NB4 (cell line): ENCODE results near the gene AIG1.

Experiments
- DNase-seq: peaks from one replicate; pipeline ENCODE4 v3.0.0; 2010; ENCODE audit warnings: low read depth
- H3K4me3 ChIP-seq: one replicate; pipeline ENCODE4 v1.5.1; 2011; ENCODE audit warnings: mild to moderate bottlenecking, low read depth, low read length, moderate library complexity
- MYC ChIP-seq: IDR thresholded peaks from 2 replicates; pipeline ENCODE4 v1.6.1; 2011; ENCODE audit warnings: low read depth, low read length
- POLR2A ChIP-seq: IDR thresholded peaks from 2 replicates; pipeline ENCODE4 v1.6.1; 2011; ENCODE audit warnings: mild to moderate bottlenecking; ENCODE audit not compliant: insufficient read length; ENCODE audit errors: extremely low read depth
- TF ChIP-seq, protein P1 (sequence below): IDR thresholded peaks from one replicate; pipeline ENCODE4 v1.5.1; 2012; ENCODE audit warnings: low read depth, low read length
- TF ChIP-seq, protein P2 (sequence below): IDR thresholded peaks from 2 replicates; pipeline ENCODE4 v1.6.1; 2011; ENCODE audit warnings: low read depth, low read length

Gene AIG1

DNA sequence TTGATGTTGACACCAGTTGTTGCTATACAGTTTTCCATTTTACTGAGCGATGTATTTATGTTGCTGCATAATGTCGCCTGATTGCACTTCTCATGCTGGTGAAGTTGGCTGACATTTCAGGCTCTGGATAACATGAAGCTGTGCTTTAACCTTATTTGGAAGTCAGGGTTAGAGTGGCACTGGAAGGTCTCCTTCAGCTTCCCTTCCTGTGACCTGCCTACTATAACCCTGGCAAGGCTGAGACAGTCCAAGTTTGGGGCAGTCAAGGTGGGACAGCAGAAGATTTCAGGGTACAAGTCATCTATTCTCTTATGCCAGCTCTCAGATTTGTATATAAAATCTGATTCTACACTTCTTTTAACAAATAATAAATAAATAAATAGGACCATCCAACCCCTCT is 127.6 kb downstream of the AIG1 start:
- no peak for DNase-seq
- TF ChIP-seq MYC: no peak
- TF ChIP-seq, protein P1, sequence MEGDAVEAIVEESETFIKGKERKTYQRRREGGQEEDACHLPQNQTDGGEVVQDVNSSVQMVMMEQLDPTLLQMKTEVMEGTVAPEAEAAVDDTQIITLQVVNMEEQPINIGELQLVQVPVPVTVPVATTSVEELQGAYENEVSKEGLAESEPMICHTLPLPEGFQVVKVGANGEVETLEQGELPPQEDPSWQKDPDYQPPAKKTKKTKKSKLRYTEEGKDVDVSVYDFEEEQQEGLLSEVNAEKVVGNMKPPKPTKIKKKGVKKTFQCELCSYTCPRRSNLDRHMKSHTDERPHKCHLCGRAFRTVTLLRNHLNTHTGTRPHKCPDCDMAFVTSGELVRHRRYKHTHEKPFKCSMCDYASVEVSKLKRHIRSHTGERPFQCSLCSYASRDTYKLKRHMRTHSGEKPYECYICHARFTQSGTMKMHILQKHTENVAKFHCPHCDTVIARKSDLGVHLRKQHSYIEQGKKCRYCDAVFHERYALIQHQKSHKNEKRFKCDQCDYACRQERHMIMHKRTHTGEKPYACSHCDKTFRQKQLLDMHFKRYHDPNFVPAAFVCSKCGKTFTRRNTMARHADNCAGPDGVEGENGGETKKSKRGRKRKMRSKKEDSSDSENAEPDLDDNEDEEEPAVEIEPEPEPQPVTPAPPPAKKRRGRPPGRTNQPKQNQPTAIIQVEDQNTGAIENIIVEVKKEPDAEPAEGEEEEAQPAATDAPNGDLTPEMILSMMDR: no peak
- TF ChIP-seq, protein P2, sequence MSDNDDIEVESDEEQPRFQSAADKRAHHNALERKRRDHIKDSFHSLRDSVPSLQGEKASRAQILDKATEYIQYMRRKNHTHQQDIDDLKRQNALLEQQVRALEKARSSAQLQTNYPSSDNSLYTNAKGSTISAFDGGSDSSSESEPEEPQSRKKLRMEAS: no peak
- TF ChIP-seq POLR2A: no peak
- H3K4me3 ChIP-seq: no peak overlapping the region

DNA sequence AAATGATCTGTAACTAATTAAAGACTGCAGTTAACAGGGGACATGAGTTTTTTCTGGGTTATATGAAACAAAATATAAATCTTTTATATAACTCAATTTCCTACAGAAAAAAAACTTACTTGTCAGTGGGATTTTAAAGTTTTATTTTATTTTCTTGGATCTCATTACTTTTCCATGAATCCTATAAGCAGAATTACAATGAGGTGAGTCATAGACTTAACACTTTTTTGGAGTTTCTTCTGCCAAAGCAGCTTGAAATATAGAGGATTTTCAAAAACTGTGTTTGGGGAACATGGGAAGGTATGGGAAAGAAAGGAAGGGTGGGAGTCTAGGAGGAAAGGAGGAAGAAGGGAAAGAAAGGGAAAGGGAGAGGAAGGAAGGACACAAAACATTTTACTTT is 130.7 kb downstream of the AIG1 start:
- no peak overlapping the region for H3K4me3 ChIP-seq
- no peak for DNase-seq
- TF ChIP-seq, protein P1: no peak
- TF ChIP-seq, protein P2: no peak
- no peak for TF ChIP-seq POLR2A
- no peak for TF ChIP-seq MYC

DNA sequence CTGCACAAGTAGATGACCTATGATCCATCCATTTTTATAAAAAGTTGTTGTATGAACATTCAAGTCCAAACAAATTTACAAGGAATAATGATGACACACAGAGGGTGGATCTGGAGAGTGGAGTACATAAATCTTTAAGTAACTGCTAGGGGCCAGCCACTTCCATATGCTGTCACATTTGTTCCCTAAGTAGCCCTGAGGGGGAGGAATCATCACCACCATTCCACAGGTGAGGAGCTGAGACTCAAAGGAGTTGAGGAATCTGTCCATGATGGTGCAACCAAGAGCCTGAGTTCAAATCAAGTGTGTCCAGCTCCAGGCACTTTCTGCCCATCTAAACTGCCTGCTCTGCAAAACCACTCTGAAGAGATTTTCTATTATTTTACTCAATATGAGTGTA is 132.1 kb downstream of the AIG1 start:
- no peak for DNase-seq
- no peak overlapping the region for H3K4me3 ChIP-seq
- TF ChIP-seq MYC (no peak), POLR2A (no peak)
- TF ChIP-seq, protein P1: no peak
- TF ChIP-seq, protein P2: no peak

DNA sequence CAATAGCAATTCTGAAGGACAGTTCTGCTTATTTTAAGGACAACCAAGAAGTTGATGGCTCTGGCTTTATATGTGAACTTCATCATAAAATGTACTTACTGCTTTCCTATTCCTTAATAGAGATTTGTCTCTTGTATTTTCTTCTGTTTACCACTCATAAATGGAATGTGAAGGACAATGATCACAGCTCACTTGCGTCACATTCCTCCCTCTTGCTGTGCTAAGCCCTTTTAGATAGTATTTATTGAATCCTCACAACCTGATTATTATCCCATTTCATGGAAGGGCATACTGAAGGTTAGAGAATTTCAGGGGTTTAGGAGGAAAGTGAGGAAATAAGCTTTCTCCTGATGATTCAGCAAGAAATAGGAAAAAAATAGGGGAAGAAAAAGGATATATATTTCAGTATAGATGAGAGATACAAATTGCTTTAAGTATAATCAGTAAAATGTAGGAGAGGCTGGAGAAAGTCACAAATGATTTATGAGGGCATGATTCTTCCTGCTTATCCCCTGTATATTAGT is 132.9 kb downstream of the AIG1 start:
- TF ChIP-seq POLR2A (no peak), MYC (no peak)
- TF ChIP-seq, protein P1: no peak
- TF ChIP-seq, protein P2: no peak
- no peak for DNase-seq
- H3K4me3 ChIP-seq: no peak overlapping the region

DNA sequence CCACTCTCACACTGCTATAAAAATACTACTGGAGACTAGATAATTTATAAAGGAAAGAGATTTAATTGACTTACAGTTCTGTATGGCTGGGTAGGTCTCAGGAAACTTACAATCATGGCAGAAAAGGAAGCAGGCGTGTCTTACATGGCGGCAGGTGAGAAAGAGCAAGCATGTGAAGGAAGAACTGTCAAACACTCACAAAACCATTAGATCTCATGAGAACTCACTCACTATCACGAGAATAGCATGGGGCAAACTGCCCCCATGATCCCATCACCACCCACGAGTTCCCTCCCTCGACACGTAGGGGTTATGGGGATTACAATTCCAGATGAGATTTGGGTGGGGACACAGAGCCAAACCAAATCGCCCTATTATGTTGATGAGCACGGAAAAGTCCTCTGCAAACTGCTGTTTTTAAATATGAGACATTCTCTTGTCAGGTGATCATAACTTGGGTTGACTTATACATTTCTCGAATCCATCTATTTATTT is 133.5 kb downstream of the AIG1 start:
- DNase-seq: no peak
- TF ChIP-seq MYC (no peak), POLR2A (no peak)
- TF ChIP-seq, protein P2: no peak
- TF ChIP-seq, protein P1: no peak
- no peak overlapping the region for H3K4me3 ChIP-seq
